HG02623 (cell line): Measurements from ENCODE around the gene PRM3.
A peak's percentile ranks its signal among the peaks of the same experiment; 100 is the strongest.

Source experiments
- ATAC-seq: cut with Tn5 transposase; IDR thresholded peaks from one replicate; pipeline ENCODE4 v1.9.1; 2021; ENCODE audit warnings: moderate library complexity; ENCODE audit not compliant: unreplicated experiment

Gene PRM3

GRCh38 chr16:11248133-11248532, 25.3 kb downstream of the PRM3 start:
- no peak for ATAC-seq

GRCh38 chr16:11245988-11246387, 27.4 kb downstream of the PRM3 start:
- no peak for ATAC-seq

GRCh38 chr16:11245222-11245737, 28.1 kb downstream of the PRM3 start:
- no peak for ATAC-seq

GRCh38 chr16:11242658-11243057, 30.8 kb downstream of the PRM3 start:
- ATAC-seq = no peak

- ATAC-seq = no peak
These were observed 31.8 kb downstream of the PRM3 start for GRCh38 chr16:11241480-11242204.

- ATAC-seq = no peak
These were observed 32.6 kb downstream of the PRM3 start for GRCh38 chr16:11240636-11241473.

GRCh38 chr16:11239644-11240632, 33.5 kb downstream of the PRM3 start:
- ATAC-seq = no peak

- no peak for ATAC-seq
These were observed 34.9 kb downstream of the PRM3 start for GRCh38 chr16:11238272-11239202.

GRCh38 chr16:11236461-11237254, 36.8 kb downstream of the PRM3 start:
- ATAC-seq = no peak

GRCh38 chr16:11235703-11235991, 37.8 kb downstream of the PRM3 start:
- ATAC-seq = no peak

- no peak for ATAC-seq
These were observed 38.3 kb downstream of the PRM3 start for GRCh38 chr16:11234884-11235702.

- no peak for ATAC-seq
These were observed 39.6 kb downstream of the PRM3 start for GRCh38 chr16:11233727-11234376.

GRCh38 chr16:11232852-11233726, 40.3 kb downstream of the PRM3 start:
- peak; percentile 53 for ATAC-seq

- ATAC-seq = no peak
These were observed 41.1 kb downstream of the PRM3 start for GRCh38 chr16:11232302-11232851.

- no peak for ATAC-seq
These were observed 42.0 kb downstream of the PRM3 start for GRCh38 chr16:11231367-11231970.

GRCh38 chr16:11229906-11230305, 43.5 kb downstream of the PRM3 start:
- no peak for ATAC-seq
